GM18870 (cell line): ENCODE results near the gene WWOX.

Experiments
- ATAC-seq: cut with Tn5 transposase; IDR thresholded peaks from one replicate; pipeline ENCODE4 v1.9.1; 2021; ENCODE audit warnings: moderate library complexity; ENCODE audit not compliant: unreplicated experiment

WWOX gene

DNA sequence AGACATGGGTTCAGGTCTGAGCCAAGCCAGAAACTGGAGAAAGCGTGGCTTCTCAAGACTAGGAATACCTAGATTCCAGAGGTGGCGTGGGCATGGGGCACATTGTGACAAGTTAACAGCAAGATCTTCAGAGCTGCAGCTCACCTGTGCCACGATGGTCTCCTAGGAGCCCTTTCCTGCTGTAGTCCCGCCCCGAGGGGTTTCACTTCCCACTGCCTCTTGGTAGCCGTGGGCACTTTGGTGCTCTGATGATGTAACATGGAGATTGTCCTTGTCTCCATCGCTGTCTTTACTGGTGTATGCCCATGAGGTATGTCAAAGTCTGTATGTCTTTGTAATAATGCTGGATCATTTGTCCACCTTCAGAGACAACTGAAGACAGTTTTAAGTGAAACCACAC is 89.7 kb downstream of the WWOX start:
- ATAC-seq = no peak

DNA sequence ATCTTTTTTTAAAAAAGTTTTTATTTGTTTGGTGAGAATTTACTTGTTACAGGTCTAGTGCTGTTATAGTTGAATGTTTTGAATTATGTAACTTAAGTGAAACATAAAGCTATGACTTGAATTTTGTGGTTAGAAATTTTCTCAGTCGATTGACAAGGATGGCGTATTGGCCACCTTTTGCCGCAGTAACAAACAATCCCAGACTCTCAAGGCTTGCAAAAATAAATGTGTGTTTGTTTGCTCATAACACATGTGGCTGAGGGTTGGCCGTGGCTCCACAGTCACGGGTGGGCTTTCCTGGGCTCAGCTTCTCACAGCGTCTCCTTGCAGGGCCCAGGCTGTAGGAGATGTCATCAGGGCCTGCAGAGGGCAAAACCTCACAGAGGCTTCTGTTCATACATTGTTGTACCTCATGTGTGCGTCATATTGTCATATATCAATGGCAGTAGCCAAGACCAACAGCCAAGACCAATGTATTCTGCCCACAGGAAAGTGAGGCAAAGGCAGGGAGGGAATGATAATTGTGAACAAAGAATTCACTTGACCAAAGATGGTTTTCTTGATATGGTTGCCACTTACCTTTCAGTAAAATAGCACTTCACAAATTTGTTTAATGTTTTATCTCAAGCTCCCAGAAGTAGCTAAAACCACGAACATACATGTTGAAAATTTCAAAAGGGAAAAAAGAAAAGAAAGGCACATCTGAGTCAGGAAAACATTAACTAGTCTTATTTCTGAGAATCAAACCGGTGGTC is 93.5 kb downstream of the WWOX start:
- no peak for ATAC-seq

DNA sequence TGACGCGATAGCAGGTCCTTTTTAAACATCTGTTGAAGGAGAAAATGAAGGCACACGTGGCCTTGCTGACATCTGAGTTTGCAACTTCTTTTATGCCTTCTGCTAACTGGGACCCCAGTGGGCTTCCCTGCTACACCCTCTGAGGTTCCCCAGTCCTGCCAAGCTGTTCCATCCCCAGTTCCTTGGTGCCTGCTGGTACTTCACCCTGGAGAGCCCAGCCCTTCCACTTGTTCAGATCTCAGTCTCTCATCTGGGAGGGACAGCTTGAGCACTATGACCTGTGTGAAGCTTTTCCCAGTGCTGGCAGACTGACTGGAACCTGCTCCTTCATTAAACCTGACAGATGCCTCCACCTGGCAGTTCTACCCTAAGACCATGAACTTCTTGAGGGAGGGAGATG is 95.5 kb downstream of the WWOX start:
- ATAC-seq = no peak

DNA sequence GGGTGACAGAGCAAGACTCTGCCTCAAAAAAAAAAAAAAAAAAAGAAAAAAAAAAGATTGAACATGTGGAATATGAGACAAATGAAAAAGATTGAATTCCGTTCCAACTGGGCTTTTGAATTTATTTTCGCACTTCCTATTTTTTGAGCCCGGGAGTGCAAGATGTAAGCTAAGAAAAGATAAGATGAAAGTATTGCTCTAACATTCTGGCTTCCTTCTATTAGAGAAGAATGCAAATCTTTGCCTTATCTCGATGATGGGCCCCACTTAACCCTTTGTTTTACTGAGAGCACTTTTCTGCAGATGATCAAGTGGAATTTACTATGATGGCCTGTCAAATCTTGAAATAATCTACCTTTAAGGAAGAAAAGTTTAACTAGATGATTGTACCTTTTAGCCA is 96.3 kb downstream of the WWOX start:
- no peak for ATAC-seq

GRCh38 chr16:78196502-78196901 is 97.0 kb downstream of the WWOX start:
- no peak for ATAC-seq

GRCh38 chr16:78198288-78198687 is 98.8 kb downstream of the WWOX start:
- no peak for ATAC-seq

- no peak for ATAC-seq
Observed at GRCh38 chr16:78199325-78200022, 100.0 kb downstream of the WWOX start.

DNA sequence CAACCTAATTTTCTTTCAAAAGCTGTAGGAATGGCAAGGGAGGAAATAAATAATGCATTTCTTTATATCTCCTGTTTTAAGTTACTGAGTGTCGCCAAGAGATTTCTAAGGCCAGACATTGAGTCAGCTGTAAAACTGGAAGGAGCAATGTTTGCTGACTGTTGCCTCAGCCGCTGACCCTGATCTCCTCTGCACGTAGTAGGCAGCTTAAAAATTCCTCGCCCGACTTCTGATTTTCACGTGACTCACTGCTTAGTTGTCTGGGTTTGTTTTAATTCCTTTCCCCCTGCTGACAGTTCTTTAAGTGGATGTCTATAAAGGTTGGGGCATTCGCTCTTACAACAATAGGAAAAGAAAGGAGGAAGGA is 100.6 kb downstream of the WWOX start:
- no peak for ATAC-seq

DNA sequence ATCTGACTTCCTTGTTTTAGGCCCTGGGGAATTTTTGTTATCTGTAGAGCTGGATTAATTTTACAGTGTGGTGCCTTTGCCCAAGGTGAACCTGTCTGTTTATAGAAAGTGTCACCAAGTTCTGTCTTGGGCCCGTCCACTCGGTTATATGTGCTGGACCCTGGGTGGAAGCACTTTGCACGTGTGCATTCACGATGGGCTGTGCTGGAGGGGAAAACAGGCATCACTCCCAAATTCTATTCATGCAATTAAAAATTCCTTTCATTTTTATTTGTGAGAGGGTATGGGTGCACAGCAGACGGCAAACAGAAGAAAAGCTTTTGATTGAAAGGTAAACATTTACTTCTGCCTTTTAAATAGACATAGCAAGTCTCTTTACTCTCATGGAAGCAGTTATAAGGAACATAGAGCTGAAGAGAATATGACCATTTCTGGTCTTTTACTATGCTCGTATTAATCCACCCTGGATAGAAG is 101.2 kb downstream of the WWOX start:
- no peak for ATAC-seq

DNA sequence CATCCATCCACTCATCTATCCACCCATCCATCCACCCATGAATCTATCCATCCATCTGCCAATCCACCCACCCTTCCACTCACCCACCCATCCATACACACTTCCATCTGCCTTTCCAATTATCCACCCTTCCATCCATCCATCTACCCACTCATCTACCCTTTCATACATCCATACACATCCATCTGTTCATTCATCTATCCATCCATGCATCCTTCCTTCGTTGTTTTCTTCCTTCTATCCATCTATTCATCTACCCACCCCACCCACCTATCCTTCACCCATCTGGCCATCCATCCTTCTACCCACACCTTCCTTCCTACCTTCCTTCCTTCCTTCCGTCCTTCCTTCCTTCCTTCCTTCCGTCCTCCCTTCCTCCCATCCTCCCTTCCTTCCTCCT is 106.1 kb downstream of the WWOX start:
- ATAC-seq = no peak

DNA sequence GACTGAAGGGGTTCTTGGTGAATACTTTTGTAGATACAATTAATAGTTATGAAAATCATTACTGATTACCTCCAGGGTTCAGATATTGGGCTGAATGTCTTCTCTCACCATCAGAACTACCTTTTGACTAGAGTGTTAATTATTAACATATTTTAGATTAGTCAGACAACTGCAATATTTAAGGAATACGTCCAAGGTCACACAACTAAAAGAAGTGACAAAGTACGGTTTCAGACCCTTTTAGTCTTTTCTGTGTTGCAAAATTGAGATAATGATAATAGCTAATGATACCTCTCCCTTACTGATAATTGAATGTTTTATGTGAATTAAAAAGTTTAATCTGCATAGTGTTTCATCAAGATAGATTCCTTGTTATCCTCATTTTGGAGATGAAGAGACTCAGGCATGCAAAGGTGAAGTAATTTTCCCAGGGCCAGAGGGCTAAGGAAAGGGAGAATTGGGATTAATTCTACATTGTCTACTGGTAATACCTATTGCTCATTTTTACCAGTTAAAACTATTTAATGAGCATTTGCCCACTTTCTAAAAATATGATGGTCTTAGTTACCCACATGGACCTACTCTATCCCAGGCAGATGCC is 107.3 kb downstream of the WWOX start:
- no peak for ATAC-seq

GRCh38 chr16:78209951-78210661 is 110.7 kb downstream of the WWOX start:
- no peak for ATAC-seq

DNA sequence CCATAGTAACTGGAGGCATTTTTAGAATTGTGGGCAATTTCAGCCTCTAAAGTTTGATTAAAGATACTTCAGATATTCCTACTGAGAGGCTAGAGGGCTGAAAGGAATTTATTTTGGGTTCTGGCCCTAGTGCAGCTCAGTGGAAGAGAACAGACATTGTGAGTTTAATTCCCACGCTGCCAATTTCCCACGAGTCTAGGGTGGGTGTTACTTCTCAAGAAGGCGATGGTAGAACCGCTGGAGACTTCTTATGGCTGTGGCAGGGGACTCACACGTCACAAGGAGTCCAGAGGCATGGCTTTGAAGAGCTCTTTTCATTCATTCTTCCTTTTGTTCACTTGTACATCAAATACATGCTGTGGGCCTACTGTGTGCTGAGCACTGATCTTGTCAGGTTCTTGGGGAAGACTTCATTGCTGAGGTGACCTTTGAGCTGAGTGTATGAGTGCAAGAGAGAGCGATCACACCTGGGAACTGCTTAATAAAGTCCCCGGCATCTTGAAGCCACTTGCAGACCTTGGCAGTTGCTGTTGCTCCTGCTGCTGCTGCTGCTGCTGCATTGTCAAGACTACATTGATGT is 111.7 kb downstream of the WWOX start:
- ATAC-seq = no peak

GRCh38 chr16:78211946-78212345 is 112.5 kb downstream of the WWOX start:
- no peak for ATAC-seq

- no peak for ATAC-seq
Observed at GRCh38 chr16:78212674-78213073, 113.2 kb downstream of the WWOX start.

DNA sequence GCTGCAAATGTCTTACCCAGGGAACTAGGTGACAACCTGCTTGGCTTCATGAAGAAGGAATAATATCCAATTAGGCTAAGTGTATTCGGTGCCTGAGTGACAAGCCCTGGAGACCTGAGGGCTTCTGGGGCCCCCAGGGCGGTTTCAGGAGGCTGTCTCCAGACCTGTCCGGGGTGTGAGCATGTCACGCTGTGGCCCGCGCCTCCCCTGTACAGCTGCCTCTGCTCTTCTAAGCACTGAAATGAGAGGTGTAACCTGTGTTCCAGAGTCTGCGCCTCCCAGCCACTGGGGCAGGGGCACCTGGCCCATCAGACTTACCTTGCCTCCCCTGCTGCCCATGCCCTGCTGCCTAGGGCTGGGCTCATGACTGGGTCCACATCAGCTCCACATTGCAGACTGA is 114.3 kb downstream of the WWOX start:
- ATAC-seq = no peak

DNA sequence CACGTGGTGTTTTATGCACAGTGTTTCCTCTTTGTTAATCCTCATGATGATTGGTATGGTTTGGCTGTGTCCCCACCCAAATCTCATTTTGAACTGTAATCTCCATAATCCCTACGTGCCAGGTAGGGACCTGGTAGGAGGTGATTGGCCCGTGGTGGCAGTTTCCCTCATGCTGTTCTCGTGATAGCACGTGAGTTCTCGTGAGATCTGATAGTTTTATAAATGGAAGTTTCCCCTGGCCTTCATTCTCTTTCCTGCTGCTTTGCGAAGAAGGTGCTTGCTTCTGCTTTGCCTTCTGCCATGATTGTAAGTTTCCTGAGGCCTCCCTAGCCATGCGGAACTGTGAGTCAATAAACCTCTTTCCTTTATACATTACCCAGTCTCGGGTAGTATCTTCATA is 115.8 kb downstream of the WWOX start:
- no peak for ATAC-seq

DNA sequence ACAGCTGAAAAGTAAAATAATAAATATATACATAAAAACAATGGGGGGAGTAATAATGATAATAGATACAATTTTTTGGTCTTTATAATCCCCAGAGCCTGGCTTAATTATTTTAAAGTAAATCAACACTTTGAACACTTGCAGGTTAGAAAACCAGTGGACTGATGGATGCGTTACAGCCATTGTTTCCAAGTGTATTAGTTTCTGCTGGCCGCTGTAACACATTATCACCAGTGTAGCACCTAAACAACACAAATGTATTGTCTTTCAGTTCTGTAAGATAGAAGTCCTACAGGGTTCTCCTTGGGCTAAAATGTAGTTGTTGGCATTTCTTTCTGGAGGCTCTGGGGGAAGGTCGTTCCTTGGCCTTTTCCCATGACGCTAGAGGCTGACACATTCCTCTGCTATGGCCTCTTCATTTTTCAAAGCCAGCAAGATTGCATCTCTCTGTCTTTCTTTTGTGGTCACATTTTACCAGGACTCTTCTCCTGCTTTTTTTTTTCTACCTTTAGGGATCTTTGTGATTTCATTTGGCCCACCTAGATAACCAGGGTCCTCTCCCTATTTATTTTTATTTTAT is 116.8 kb downstream of the WWOX start:
- no peak for ATAC-seq

DNA sequence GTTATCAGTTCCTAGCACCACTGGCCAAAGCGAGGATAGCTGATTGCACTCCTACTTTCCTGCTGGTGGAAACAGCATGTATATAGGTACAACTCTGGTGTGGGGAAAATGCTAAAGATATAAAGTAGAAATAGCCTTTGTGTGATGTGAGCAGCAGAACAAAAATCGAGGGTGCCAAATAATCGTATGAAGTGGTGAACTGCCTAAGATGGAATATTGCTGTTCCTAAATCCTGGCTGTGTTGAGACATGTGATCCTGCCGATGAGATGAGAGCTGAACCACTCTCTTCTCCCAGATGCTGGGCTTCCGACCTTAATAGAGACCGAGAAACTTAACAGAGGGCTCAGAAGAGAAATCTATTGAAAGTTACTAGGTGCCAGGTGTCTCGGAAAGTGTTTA is 117.8 kb downstream of the WWOX start:
- ATAC-seq = no peak

GRCh38 chr16:78218279-78218678 is 118.8 kb downstream of the WWOX start:
- ATAC-seq = no peak
